Right lobe of liver (tissue), 4 donors: ENCODE results near the gene MPC1L.

ENCODE experiments used
- CTCF ChIP-seq, 4 donors: fragments of 200-600 bp in 3 of 4; fragments of 450-650 bp in 1 of 4; IDR thresholded peaks; one replicate each; pipeline versions ENCODE4 v1.5.1 to v1.8.0; 2016 to 2022; ENCODE audit warnings: antibody characterized with exemption in 4 of 4, mild to moderate bottlenecking in 2 of 4
- POLR2A ChIP-seq: fragments of 450-650 bp; IDR thresholded peaks from one replicate; pipeline ENCODE4 v1.6.1; 2017; ENCODE audit warnings: antibody characterized with exemption, mild to moderate bottlenecking
- donor health status: DM: no; HTN: no; CAD: no.
- donor health status: DM: no; HTN: no; CAD: no.
- donor health status: DM: no; HTN: yes; CAD: no.

GRCh38 chrX:40663880-40664630 lies 40.8 kb downstream of the MPC1L start:
- TF ChIP-seq POLR2A: no peak
- peak; percentile 9 to 28 (median 20) for TF ChIP-seq CTCF (IDR thresholded peaks at IDR 0.05)
